Measurements from ENCODE around the gene ARID1B. TPM values are rescaled to one million over a fixed set of nuclear protein-coding genes. Genes with fewer than 3 reads are reported as not detected.

ARID1B gene
- total RNA-seq, 1 experiment from 2014 or later, result 42.8 TPM

DNA sequence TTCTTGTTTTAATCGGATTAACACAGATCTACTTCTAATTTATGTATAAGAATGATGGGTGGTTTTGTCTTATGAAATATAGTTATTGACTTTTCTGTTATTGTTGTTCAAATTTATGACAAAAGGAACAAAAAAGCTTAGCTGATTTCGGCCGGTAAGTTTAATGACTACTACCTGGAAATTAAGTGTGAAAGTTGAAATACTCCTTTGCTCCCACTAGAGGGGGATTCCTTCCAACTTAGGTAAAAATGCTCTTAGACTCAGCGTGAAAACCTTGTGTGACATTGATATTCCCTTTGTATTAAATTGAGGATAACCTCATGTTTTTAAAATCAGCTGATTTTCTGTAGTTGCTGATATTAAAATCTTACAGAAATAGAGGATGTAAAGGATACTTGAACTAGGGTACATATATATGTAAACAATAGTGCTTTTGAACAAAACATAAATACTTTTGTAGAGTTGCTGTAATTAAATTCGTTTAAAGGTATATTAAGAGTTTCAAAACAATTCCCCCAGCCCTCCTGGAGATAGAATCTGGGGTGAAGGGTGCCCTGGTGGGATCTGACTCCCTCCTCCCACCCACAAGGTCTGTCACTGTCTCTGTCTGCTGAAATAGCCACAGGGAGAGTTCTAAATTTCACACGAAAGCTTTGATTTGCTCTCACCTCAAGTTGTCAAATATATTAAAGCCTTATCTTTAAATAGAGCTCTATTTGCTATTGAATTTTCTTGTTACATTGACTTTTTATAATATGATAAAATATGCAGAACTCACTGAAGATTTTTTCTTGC is 257.5 kb downstream of the ARID1B start:
- no peak for TF ChIP-seq EZH2 (IDR thresholded peaks at IDR 0.05; ENCODE audit: low read depth)
- peak; percentile 77 for TF ChIP-seq CTCF (conservative IDR thresholded peaks at IDR 0.05)
- Histone ChIP-seq H3K9me2 (ENCODE audit: insufficient read depth) (no peaks in the 10 kb centered on the region), H3K27ac (no peak overlapping the region), H3K79me2 (ENCODE audit: low read depth) (peaks cover 19% of the 10 kb centered on the region; the same call in 1 of the 2 replicates), H3K36me3 (ENCODE audit: low read depth) (no peaks in the 10 kb centered on the region), H4K20me1 (ENCODE audit: insufficient read depth) (peaks cover 11% of the 10 kb centered on the region; the same call in 1 of the 2 replicates), H3K4me3 (no peak overlapping the region), H2AFZ (no peak overlapping the region), H3K4me2 (no peak overlapping the region), H3K27me3 (ENCODE audit: insufficient read depth, low read depth) (no peaks in the 10 kb centered on the region), H3K4me1 (replicated peaks; ENCODE audit: insufficient read depth) (peaks cover 10% of the 10 kb centered on the region), H3F3A (ENCODE audit: insufficient read depth, low read depth) (no peaks in the 10 kb centered on the region), H3K9me3 (ENCODE audit: insufficient read depth, low read depth) (no peaks in the 10 kb centered on the region)
- ChIA-PET CTCF (interaction anchor here (0.6 to 1.5 kb wide), 2 partner anchors 11 to 217 kb away, joined by 4 to 14 read pairs; no protein-coding TSS in a partner anchor), POLR2A (ENCODE audit: unreplicated experiment) (interaction anchor here (0.6 kb wide), 1 partner anchor 254 kb away, joined by 4 read pairs; no protein-coding TSS in a partner anchor)
- no TSS peak for BruUV-seq (replicated peaks)
- DNase-seq, result no peak
- intact Hi-C loops (cut with micrococcal nuclease; ENCODE audit: unreplicated experiment), result loop anchor here (1.0 kb wide), 1 partner anchor 92 kb away; no protein-coding TSS in a partner anchor

- BruUV-seq (replicated peaks), result no TSS peak
- no peak overlapping the region for H3K4me2 ChIP-seq
- POLR2A ChIA-PET (ENCODE audit: unreplicated experiment), result no interaction called here
These were observed 258.4 kb downstream of the ARID1B start for GRCh38 chr6:157035546-157035945.

More at GRCh38 chr6:157035546-157035945, 258.4 kb downstream of the ARID1B start:
- CTCF ChIA-PET, result interaction anchor here (1.1 kb wide), 1 partner anchor 10 kb away, joined by 3 read pairs; no protein-coding TSS in a partner anchor
- Histone ChIP-seq H3K9me3 (ENCODE audit: insufficient read depth, low read depth) (no peaks in the 10 kb centered on the region), H3F3A (ENCODE audit: insufficient read depth, low read depth) (no peaks in the 10 kb centered on the region), H2AFZ (no peak overlapping the region), H3K27ac (no peak overlapping the region), H3K4me3 (no peak overlapping the region), H3K4me1 (replicated peaks; ENCODE audit: insufficient read depth) (peaks cover 10% of the 10 kb centered on the region), H3K79me2 (ENCODE audit: low read depth) (peaks cover 16% of the 10 kb centered on the region; the same call in 1 of the 2 replicates), H3K27me3 (ENCODE audit: insufficient read depth, low read depth) (no peaks in the 10 kb centered on the region), H3K9me2 (ENCODE audit: insufficient read depth) (no peaks in the 10 kb centered on the region), H4K20me1 (ENCODE audit: insufficient read depth) (peaks cover 11% of the 10 kb centered on the region; the same call in 1 of the 2 replicates), H3K36me3 (ENCODE audit: low read depth) (no peaks in the 10 kb centered on the region)
- TF ChIP-seq EZH2 (IDR thresholded peaks at IDR 0.05; ENCODE audit: low read depth), result no peak
- no peak for TF ChIP-seq CTCF (conservative IDR thresholded peaks at IDR 0.05)
- DNase-seq, result no peak
- intact Hi-C loops (cut with micrococcal nuclease; ENCODE audit: unreplicated experiment), result no loop called here

Measured in PC-9 (cell line).